DMS79 (cell line): ENCODE data around the gene OSBP.
"Not testable (repeated sequence)": the region's sequence is repeated elsewhere in the genome, so short reads cannot be mapped to it uniquely, and the experiment has no call there.

Experiments used
- DNase-seq: peaks from one replicate; lab custom pipeline; 2025; lab: John Stamatoyannopoulos, UW

OSBP gene, protein sequence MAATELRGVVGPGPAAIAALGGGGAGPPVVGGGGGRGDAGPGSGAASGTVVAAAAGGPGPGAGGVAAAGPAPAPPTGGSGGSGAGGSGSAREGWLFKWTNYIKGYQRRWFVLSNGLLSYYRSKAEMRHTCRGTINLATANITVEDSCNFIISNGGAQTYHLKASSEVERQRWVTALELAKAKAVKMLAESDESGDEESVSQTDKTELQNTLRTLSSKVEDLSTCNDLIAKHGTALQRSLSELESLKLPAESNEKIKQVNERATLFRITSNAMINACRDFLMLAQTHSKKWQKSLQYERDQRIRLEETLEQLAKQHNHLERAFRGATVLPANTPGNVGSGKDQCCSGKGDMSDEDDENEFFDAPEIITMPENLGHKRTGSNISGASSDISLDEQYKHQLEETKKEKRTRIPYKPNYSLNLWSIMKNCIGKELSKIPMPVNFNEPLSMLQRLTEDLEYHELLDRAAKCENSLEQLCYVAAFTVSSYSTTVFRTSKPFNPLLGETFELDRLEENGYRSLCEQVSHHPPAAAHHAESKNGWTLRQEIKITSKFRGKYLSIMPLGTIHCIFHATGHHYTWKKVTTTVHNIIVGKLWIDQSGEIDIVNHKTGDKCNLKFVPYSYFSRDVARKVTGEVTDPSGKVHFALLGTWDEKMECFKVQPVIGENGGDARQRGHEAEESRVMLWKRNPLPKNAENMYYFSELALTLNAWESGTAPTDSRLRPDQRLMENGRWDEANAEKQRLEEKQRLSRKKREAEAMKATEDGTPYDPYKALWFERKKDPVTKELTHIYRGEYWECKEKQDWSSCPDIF

DNA sequence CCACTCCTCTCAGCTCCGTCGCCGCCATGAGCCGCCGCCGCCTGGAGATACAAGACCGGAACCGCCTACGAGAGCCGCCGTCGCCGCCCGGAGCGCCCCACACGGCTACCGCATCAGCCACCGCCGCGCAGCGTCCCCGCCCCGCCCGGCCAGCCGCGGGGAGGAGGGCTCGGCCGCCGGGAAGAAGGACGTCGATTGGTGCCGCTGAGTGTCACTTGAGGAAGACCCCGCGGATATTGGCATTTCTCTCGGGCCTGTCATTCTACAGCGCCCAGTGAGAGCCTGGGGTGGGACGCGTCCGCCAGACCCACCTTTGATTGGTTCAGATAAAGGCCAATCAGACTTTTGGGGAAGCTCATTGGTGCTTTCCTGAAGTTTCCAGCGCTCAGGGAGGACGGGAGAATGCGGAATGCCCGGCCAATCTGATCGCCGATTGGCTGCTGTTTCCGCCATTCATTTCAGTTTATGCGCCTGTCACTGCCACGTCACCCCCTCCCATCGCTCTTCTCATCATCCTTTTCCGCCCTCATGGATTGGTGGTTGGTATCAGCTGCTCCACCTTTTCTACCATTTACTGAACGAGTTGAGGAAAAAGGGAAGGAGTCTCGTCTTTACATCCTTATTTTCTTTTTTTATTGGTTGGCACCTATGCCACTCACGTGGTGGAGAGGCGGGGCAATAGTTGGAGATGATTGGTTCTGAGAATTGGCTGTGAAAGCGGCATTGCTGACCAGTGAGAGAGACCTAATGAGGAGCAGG is at the start of gene OSBP:
Gene OSBP (minus strand): TSS at position 138 of the 759 bp plus-strand sequence. CDS start 110 bp downstream, at position 28.
- DNase-seq, result peak; percentile 99

DNA sequence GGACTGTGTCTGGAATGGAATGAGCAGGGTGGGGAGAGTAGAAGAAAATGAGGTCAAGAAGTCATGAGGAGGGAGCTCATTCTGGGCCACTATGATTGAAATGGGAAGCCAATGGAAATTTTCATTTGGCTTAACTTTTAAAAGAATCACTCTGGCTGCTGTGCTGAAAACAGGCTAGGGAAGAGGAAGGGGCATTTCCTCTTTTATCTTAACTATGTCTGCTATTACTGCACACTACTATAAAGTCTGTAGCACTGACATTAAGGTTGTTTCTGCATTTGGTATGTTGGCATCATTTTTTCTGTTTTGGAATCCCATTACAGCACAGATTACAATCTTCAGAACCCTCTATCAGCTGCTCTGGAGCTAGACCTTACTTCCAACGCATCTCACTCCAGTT is 45.0 kb upstream of the OSBP start:
- no peak for DNase-seq

DNA sequence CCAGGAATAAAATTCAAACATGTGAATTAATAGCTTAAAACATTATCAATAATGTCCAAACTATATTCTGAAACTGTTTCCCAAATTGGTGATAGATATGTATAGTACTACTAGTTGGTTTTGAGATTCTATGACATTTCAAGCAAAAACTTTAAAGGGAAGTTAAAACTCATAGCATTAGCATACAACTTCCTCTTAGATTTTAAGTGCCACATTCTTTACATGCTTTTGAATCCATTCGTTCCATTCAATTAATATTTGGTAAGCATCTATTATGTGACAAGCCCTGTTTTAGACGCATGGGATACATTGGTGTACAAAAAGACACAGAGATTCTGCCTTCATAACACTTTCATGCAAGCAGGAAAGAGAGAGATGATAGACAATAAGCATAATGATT is 44.4 kb upstream of the OSBP start:
- DNase-seq, result no peak

DNA sequence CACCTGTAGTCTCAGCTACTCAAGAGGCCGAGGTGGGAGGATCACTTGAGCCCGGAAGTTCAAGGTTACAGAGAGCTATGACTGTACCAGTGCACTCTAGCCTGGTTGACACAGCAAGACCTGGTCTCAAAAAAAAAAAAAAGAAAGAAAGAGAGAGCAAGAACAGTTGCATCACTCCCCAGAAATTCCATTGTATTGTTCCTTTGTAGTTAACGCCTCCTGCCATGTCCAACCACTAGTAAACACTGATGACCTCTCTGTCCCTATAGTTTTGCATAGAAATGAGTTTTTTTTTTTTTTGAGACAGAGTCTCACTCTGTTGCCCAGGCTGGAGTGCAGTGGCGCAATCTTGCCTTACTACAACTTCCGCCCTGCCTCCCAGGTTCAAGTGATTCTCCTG is 42.5 kb upstream of the OSBP start:
- DNase-seq, result no peak

DNA sequence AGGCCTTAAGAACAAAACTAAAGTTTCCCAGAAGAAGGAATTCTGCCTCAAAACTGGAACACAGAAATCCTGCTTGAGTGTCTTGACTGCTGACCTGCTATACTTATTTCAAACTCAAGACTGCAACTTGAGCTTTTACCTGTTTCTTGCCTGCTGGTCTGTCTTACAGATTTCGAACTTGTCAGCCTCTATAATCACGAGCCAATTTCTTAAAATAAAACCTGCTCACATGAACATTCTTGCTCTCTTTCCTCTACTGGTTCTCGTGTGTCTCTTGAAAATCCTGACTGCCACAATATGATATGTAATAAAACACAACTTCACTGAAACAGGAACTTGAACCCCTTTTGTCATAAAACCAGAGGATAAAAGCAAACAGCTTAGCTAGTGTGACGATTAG is 39.3 kb upstream of the OSBP start:
- DNase-seq, result no peak

DNA sequence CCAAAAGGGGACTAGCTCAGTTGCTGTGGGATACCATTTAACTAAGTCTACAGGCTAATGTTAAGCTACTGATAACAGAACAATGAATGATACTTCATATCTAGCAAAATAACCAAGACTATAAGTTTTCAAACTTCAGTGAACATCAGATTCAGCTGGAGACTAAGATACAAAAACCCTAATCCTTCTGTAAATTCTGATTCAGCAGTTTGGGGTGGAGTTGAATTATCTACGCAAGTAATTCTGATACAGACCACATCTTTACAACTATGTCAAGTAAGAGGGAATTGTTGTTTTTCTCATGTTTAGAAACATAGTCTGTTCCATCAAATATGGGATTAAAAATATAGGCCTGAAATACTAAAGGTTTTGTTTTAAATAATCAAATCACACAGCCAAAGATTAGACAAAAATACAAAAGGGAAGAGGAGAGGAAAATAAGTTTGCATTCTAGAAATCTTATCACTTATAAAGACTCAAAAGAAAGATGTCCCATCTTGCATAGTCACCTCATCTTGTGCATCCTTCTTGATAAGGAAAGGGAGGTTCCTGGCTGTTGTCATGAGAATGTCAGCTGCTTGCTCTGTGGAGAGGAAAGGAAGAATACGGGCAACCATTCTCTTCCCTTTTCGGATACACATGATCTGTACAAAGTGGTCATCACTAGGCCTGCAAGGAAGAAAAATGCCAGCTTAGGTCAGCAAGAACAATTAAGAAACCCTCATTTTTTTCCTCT is 31.8 kb upstream of the OSBP start:
- DNase-seq, result no peak

DNA sequence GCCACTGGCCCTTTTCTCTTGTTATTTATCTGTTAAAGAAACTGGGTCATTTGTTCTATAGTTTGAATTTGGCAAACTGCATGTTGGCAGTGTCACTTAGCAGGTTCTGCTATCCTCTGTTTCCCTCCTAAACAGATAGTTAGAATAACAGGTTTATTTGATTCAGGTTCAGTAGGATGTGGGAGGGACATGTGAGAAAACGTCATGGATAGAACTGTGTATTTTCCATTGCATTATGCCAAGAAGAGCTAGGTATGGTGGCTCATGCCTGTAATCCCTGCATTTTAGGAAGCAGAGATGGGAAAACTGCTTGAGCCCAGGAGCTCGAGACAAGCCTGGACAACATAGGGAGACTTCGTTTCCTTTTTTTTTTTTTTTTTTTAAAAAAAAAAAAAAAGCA is 29.0 kb upstream of the OSBP start:
- DNase-seq, result no peak

DNA sequence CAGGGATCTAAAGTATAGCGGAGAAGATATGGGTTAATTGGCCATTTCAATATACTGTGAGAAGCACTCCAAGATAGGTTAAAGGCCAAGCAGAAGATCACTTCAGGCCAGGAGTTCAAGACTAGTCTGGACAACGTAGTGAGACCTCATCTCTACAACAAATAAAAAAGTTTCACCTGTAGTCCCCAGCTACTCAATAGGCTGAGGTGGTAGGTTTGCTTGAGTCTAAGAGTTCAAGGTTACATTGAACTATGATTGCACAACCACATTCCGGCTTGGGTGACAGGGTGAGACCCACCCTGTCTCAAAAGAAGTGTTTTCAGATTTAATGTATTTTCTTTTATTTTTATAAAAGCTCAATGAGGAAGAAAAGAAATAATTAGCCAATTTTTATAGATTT is 27.8 kb upstream of the OSBP start:
- DNase-seq, result no peak

DNA sequence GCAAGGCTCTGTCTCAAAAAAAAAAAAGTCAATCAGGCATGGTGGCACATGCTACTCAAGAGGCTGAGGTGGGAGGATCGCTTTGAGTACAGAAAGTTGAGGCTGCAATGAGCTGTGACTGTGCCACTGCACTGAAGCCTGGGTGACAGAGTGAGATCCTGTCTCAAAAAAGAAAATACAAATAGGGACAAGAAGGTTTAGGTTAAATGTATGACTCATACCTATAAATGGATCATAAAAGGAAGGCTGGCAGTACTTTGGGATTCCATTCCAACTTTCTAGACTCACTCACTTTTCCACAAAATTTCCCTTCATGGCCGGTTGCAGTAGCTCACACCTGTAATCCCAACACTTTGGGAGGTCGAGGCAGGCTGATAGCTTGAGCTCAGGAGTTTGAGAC is 25.6 kb upstream of the OSBP start:
- DNase-seq, result no peak

DNA sequence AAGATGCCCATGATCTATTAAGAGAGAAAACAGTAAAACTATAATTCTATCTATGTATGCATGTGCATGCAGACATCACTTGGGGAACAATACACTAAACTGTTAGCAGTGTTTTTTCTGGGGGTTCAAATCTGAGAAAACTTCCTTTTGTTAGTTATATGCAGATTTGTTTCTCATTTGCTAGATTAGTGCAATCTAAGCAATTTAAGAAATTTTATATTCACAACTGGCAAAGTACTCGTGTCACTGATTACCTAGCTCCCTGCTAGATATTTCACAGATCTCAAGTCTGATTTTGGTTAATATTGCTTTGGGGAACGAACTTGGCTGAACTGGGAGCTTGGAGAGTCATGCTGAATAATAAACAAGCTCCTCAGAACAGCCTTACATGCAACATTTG is 14.9 kb upstream of the OSBP start:
- DNase-seq, result no peak

DNA sequence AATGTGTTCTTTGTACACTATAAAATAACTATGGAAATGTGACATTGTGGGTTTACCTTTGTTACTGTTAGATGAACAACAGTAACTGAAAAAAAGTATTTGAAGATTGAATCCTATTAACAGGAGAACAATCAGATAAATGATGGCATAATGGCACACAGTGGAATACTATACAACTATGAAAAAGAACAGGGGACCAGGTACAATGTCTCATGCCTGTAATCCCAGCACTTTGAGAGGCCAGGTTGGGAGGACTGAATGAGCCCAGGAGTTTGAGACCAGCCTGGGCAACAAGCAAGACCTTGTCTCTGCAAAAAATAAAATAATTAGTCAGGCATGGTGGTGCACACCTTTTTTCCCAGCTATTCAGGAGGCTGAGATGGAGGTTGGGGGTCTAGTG is 14.4 kb upstream of the OSBP start:
- no peak for DNase-seq

DNA sequence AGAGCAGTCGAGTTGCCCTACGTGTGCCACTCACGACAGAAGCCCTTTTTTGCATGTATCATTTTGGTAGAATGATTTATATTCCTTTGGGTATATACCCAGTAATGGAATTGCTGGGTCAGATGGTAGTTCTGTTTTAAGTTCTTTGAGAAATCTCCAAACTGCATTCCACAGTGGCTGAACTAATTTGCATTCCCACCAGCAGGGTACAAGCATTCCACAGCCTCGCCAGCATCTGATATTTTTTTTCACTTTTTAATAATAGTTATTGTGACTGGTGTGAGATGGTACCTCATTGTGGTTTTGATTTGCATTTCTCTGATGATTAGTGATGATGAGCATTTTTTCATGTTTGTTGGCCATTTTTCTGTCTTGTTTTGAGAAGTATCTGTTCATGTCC is 11.4 kb upstream of the OSBP start:
- not testable (repeated sequence) for DNase-seq

DNA sequence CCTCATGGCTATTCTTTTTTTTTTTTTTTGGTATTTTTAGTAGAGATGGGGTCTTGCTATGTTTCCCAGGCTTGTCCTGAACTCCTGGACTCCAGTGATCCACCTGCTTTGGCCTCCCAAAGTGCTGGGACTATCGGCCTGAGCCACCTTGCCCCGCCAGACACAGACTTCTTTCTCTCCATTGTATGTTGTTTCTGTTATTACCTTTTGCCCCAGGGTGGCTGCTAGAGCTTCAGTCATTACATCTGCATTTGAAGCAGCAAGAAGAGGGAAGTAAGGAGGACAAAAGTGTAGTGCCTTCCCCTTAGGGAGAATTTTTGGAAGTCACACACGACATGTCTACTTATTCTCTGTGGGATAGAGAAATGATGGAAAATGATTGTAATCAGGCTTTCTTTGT is 10.1 kb upstream of the OSBP start:
- no peak for DNase-seq

DNA sequence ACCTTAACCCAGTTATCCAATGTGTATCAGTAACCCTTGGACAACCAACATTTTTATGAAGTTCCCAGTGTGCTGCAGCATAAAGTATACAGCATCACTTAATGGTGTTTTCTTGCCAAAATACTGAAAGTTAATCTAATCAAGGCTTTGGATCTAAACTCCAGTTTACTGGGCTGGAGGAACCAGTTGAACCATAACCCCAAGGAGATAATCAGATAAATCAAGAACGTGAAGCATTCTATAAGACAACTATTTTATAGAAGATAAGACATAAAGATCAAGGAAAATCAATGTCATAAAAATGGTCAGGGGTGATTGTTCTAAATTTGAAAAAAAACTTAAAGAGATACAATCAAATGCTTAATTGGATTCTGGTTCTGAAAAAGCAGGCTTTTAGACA is 2.3 kb upstream of the OSBP start:
- no peak for DNase-seq

DNA sequence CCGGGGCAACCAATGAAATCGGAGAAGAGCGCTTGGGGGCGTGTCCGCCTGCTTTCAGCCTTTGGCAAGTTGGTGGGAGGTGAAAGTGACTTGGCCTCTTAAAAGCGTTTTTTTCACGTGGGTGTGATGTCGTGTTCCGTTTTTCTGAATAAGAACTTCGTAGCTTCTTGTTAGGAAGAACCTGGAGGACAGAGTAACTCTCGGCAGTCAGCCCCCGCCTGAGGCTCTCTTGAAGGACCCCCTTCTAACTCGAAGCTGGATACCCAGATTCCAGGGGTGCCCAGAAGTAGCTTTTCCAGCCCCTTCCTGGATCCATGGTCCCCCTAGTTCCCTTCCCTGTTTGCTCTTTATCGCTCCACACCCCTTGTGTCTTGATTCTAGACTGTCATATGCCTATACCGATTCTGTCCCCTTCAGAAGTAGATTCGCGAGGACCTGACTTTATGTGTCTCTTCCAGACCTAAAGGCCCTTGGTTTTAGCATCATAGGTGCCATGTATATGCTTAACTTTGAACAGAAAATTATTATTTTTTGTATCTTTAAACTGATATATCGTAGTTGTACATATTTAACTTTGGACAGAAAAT is 915 bp upstream of the OSBP start:
- DNase-seq, result no peak

DNA sequence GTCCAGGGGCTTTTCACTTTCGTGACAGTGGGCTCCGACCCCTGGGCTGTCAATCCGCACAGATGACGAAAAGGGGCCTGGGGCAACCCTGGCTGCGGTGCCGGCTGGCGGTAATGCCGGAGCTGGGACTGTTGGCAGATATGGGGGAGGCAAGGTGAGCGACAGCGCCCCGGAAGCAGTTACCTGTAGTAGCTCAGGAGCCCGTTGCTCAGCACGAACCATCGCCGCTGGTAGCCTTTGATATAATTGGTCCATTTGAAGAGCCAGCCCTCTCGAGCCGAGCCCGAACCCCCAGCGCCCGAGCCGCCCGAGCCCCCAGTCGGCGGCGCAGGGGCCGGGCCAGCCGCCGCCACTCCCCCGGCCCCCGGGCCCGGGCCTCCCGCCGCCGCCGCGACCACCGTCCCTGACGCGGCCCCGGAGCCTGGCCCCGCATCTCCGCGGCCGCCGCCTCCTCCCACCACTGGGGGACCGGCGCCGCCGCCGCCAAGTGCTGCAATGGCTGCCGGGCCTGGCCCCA is 396 bp downstream of the OSBP start:
- DNase-seq, result peak; percentile 29

DNA sequence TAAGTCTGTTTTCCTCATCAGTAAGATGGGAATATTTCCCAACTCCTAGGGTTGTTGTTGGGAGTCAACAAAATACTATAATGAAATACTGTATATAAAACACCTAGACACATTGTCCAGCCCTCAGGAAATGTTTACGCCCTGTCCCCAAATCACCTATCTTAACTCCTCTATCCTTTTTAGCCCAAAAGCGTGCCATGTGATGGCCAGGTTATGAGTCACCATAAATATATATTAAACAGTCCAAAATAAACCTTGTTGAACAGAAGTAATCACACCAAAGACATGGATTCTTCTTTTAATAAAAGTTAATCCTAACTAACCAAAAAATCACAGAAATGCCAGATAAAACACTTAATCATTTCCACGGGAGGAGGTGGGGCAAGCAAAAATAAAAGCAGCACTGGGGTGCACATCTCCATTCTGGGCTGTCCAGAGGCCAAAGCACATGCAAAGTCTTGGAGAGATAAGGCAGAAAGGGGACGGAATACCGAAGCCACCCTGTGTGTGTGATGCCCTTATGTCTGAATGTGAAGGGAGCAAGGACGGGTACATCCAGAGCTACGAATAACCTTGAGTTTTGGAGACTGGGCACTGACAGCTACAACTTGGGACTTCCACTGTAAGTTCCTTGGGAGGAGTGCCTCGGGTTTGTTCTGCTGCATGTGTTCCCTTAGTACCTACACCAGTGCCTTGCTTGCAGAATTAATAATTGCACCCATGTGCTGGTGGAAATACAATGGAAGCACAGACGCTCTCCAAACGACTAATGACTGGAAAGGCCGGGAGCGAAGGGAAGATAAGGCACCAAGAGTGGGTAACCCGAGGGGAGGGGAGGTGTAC is 1.1 kb downstream of the OSBP start:
- no peak for DNase-seq

DNA sequence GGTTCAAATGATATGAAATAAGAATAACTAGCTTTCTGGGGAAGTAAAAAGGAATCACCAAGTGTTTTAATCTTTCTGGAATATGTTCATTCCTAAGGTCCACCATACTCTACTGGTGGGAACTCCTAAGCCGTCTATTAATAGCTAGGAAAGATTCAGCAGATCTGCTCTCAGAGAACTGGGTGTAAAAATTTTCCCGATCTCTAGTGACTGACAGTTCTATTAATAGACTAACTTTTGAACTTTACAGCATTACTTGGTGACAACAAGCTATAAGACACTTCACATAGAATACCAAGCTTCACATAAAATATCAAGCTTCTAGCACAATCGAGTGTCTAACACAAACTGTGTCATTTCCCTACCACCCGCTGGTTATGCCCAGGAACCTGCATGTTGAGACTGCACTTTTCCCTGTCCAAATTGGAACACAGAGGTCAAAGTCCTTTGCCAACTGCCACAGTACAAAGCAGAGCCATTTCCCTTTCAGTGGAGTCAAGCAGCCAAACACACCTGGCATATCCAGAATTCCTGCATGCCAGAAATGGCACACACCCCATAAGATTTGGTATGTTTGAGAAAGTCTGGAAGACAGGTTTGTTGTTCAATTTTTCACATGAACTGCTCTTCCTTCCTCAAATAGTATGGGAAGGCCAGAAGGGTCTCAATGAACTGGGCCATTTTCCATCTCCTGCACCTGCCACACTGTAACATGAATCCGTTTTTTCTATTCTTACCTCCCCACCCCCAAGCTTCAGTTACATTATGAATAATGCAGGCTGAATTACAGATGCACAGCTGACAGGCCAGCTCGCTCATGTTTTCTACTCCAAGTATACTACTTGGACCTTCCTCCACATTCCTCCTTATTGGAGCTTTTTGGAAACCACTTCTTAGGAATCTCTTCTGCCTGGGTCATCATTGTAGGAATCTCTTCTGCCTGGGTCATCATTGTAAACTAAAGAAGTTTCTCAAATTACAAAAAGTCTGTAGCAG is 3.7 kb downstream of the OSBP start:
- DNase-seq, result no peak

DNA sequence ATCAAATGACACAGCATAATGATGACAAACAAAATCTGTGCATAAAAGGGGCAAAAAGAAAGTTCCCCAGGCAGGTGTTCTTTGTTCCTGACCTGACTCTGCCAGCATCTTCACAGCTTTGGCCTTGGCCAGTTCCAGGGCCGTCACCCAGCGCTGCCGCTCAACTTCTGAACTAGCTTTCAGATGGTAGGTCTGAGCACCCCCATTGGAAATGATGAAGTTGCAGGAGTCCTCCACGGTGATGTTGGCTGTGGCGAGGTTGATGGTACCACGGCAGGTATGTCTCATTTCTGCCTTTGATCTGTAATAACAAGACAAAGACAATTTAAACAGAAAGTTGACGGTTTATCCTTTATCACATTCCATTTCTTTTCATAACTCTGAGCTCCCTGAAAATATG is 5.3 kb downstream of the OSBP start:
- DNase-seq, result no peak
